ENCODE data around the gene PDE4DIP. TPM values are rescaled to one million over a fixed set of nuclear protein-coding genes. Genes with fewer than 3 reads are reported as not detected.
"Not testable (repeated sequence)": the region's sequence is repeated elsewhere in the genome, so short reads cannot be mapped to it uniquely, and the experiment has no call there.

The PDE4DIP gene
- polyA plus RNA-seq, 3 donors from 2014 or later, result 3.2 to 13.4 (median 4.6) TPM

DNA sequence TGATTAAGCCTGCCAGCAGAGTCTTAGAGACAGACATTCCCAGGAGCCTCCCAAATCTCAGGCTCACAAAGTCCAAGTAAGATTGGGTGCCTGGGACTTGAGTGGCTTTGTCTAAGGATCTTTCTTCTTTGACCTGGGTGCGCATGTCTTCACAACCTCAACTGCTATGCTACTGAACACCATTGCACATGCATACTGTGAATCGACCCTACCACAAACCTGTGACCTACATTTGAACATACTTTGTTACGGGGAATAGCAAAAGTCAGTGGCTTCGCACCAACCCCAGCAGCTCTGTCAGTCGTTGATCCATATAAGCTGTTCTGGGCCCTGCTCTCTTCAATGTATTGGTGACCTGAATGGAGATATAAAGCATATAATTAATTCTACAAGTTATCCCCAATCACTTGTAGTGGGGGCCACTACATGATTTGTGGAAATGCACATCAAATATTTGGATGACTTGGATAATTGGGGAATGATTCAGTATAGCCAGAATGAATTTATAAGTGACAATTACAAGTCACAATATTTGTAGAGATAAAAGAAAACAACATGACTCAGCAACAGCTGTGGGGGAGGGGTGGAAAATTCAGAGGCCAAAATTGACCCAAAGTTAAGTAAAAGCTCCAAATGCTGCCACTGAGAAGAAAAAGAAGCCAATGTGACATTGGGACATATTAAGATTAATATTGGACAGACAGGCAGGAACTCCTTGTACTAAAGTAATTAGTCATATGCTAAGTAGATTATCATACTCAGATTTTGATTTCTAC is 152.4 kb downstream of the PDE4DIP start:
- not testable (repeated sequence) for H3K4me1 Mint-ChIP-seq; H3K27ac Mint-ChIP-seq; H3K9me3 Mint-ChIP-seq; H3K4me3 Mint-ChIP-seq; H3K27me3 Mint-ChIP-seq (ENCODE audit: low read depth in 3 of 3); DNase-seq; H3K36me3 Mint-ChIP-seq

DNA sequence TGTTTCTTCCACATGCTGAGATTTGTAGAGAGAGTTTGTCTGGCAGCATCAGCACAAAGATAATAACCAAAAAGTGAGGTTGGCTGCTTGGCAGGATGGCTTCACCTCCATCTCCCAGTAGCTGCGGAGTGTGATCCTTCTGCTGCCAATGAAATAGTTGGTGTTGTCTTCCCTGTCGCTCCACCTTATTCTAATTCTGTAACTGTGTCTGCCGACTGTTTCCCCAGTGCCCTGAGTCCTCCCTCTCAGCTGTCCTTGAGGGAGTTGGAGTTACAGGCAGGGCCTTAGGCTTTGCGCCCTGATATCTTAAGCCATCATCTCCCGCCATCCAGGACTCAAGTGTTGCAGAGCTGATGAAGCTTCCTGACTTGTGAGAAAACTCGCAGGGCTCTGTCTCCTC is 153.2 kb downstream of the PDE4DIP start:
- DNase-seq; H3K36me3 Mint-ChIP-seq; H3K4me1 Mint-ChIP-seq; H3K9me3 Mint-ChIP-seq; H3K27ac Mint-ChIP-seq; H3K4me3 Mint-ChIP-seq; H3K27me3 Mint-ChIP-seq (ENCODE audit: low read depth in 3 of 3): not testable (repeated sequence)

DNA sequence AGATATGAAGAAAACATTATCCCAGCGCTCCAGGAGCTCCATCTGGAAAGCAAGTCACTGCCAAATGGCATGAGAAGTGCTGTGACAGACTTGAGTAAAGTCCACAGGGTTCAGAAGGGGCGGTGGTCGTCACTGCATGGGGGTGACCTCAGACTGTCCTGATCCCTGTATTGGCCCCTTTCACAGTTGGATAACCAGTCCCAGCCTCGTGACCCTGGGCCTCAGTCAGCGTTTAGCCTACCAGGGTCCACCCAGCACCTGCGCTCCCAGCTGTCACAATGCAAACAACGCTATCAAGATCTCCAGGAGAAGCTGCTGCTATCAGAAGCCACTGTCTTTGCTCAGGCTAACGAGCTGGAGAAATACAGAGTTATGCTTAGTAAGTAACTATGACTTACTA is 158.4 kb downstream of the PDE4DIP start:
- not testable (repeated sequence) for H3K27me3 Mint-ChIP-seq (ENCODE audit: low read depth in 3 of 3); DNase-seq; H3K27ac Mint-ChIP-seq; H3K4me3 Mint-ChIP-seq; H3K4me1 Mint-ChIP-seq; H3K9me3 Mint-ChIP-seq; H3K36me3 Mint-ChIP-seq

DNA sequence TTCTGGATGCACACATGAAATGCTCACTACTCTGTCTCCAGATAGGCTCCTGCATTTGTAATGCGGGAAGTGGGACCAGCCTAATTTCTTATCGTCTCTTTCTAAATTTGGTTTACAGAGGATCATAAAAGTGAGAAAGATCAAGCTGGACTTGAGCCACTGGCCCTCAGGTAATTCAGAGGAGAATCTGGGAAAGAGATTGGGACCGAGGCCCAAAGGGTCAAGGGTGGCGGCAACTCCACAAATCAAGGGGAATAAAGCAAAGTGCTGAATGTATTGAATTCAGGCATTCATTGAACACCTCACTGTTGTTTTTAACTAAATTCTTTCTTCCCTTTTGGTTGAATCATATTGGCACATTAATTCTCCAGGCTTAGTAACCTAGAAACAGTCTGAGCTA is 164.1 kb downstream of the PDE4DIP start:
- not testable (repeated sequence) for H3K36me3 Mint-ChIP-seq; H3K27ac Mint-ChIP-seq; H3K27me3 Mint-ChIP-seq (ENCODE audit: low read depth in 3 of 3); H3K4me1 Mint-ChIP-seq; DNase-seq; H3K4me3 Mint-ChIP-seq; H3K9me3 Mint-ChIP-seq

DNA sequence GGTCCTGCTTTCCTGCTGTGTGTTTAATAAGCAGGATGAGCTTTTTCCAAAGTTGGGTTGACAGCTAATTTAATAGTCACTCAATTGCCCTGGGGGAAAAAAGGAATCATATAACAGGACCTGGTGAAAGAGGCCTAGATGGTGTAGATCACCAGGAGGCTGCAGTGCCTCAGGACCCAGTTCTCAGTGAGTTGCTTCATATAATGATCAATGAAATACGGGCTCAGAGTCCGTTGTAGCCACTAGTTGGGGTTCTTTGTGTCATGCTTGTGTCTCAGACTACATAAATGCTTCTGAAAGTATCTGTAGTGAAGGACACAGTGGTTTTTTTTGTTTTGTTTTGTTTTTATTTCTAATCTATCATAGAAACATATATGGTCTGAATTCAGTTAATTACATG is 164.5 kb downstream of the PDE4DIP start:
- H3K4me3 Mint-ChIP-seq; H3K36me3 Mint-ChIP-seq; H3K27ac Mint-ChIP-seq; H3K4me1 Mint-ChIP-seq; H3K27me3 Mint-ChIP-seq (ENCODE audit: low read depth in 3 of 3); H3K9me3 Mint-ChIP-seq; DNase-seq: not testable (repeated sequence)

DNA sequence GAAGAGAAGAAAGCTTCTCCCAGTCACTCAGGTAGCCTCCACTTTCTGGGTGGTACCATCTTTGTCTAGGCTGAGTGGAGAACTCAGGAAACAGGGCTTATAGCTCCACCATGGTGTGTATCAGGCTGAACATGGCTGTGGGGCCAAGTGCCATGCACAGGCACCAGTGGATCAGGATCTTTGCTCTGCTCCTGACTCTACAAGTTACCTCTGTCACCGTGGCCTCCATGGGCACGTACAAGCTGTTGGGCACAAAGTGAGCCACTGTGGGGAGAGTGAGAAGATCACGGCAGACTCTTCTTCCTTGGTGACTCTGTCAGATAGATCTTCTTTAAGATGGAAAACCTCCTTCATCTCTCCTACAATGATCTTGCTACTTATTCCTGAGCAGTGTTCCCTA is 165.5 kb downstream of the PDE4DIP start:
- H3K36me3 Mint-ChIP-seq; H3K27ac Mint-ChIP-seq; H3K4me3 Mint-ChIP-seq; H3K27me3 Mint-ChIP-seq (ENCODE audit: low read depth in 3 of 3); H3K4me1 Mint-ChIP-seq; DNase-seq; H3K9me3 Mint-ChIP-seq: not testable (repeated sequence)

DNA sequence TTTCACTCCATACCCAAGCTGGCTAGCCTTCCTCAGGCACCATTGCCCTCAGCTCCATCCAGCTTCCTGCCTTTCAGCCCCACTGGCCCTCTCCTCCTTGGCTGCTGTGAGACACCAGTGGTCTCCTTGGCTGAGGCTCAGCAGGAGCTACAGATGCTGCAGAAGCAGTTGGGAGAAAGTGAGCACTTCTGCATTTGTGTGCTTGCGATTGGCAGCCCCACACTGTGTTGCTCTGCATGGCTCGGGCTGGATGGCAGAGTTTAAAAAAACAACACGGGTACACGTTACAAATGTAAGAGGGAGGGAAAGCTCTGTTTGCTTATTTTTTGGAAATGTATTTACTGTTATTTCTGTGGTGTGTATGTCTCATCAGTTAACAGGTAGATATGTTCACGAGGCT is 168.4 kb downstream of the PDE4DIP start:
- H3K9me3 Mint-ChIP-seq; H3K27me3 Mint-ChIP-seq (ENCODE audit: low read depth in 3 of 3): not testable (repeated sequence)

DNA sequence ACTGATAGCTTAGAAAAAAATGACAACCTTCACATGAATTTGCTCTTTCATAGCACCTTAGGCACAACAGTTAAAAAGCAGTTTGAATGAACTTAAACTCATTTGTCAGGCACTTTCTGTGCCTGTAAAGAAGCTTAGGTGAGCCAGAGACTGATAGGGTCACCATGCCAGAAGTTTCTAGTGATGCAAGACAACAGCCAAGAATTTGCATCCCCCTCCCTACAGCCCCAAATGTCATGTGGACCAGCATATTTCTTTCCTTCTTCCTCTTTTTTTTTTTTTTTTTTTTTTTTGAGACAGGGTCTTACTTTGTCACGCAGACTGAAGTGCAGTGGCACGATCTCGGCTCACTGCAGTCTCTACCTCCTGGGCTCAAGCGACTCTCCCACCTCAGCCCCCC is 169.3 kb downstream of the PDE4DIP start:
- not testable (repeated sequence) for H3K4me1 Mint-ChIP-seq; H3K27me3 Mint-ChIP-seq (ENCODE audit: low read depth in 3 of 3); H3K36me3 Mint-ChIP-seq; H3K4me3 Mint-ChIP-seq; H3K27ac Mint-ChIP-seq; H3K9me3 Mint-ChIP-seq; DNase-seq

More for the DNA sequence above, 168.4 kb downstream of the PDE4DIP start:
- H3K27ac Mint-ChIP-seq, H3K4me3 Mint-ChIP-seq, H3K4me1 Mint-ChIP-seq, H3K36me3 Mint-ChIP-seq, DNase-seq: not testable (repeated sequence)

DNA sequence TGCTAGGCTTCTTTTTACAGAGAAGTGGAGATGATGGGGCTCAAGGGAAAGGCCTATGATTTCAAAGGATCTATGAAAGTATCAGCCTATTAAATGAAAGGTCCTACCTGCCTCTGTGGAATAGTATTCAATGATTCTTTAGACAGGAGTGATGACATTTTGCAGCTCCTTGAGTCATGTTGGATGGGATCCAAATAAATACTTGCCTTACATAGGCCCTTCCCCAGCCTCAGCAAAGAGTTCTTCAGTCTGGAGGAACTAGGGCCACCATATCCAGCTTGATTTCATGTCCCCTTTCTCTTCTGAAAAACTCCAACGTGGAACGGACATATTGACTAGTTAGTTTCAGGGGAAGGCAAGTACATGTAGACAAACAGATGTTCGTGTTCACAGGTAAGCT is 171.3 kb downstream of the PDE4DIP start:
- not testable (repeated sequence) for H3K27me3 Mint-ChIP-seq (ENCODE audit: low read depth in 3 of 3); H3K4me3 Mint-ChIP-seq; H3K27ac Mint-ChIP-seq

DNA sequence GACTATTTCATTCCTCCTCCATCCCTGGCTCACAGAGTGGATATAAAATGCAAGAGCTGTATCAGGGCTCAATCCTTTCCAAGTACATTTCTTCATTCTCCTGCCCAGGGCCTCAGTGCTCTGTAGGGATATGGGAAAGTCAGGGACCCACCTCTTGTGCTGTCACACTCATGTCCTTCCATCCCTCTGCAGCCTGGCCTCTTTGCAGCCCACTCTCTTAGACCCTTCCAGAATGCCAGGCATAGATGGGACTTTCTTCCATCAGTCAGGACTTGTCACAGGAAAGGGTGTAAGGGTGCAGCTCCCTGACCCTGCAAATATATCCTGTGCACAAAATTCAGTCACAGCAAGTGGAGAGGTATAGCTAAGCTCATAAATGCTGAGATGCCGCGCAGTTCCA is 172.4 kb downstream of the PDE4DIP start:
- not testable (repeated sequence) for DNase-seq; H3K4me1 Mint-ChIP-seq; H3K36me3 Mint-ChIP-seq; H3K27me3 Mint-ChIP-seq (ENCODE audit: low read depth in 3 of 3); H3K9me3 Mint-ChIP-seq; H3K27ac Mint-ChIP-seq; H3K4me3 Mint-ChIP-seq

More for the DNA sequence above, 171.3 kb downstream of the PDE4DIP start:
- not testable (repeated sequence) for H3K9me3 Mint-ChIP-seq, DNase-seq, H3K36me3 Mint-ChIP-seq, H3K4me1 Mint-ChIP-seq

DNA sequence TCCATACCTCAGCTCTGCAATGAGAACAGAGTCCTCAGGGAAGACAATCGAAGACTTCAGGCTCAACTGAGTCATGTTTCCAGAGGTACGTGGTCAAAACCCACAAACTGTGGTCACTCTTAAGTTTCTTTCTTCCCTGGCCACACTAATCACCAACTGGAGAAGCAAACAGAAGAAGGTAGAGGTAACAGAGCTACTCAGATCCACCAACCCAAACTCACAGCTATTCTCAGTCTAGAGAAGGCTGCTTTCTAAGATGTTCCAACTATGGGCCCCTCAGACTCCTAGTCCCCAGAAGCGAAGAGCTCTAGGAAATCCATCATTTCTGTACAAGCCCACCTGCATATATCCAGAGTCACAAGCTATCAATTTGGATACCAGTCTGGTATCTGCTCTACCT is 174.3 kb downstream of the PDE4DIP start:
- not testable (repeated sequence) for H3K9me3 Mint-ChIP-seq; H3K4me3 Mint-ChIP-seq; H3K27ac Mint-ChIP-seq; DNase-seq; H3K4me1 Mint-ChIP-seq; H3K36me3 Mint-ChIP-seq; H3K27me3 Mint-ChIP-seq (ENCODE audit: low read depth in 3 of 3)

DNA sequence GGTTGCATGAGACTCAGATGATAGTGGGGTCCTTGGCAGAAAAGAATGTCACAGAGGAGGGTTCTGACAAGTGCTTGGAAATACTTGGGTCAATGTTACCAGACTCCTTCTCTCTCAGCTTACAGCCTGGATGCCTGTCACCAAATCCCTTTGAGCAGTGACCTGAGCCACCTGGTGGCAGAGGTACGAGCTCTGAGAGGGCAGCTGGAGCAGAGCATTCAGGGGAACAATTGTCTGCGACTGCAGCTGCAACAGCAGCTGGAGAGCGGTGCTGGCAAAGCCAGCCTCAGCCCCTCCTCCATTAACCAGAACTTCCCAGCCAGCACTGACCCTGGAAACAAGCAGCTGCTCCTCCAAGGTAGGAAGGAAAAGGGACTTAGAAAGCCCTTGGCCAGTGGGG is 180.1 kb downstream of the PDE4DIP start:
- not testable (repeated sequence) for H3K36me3 Mint-ChIP-seq; H3K9me3 Mint-ChIP-seq; DNase-seq; H3K27me3 Mint-ChIP-seq (ENCODE audit: low read depth in 3 of 3); H3K27ac Mint-ChIP-seq; H3K4me1 Mint-ChIP-seq; H3K4me3 Mint-ChIP-seq

DNA sequence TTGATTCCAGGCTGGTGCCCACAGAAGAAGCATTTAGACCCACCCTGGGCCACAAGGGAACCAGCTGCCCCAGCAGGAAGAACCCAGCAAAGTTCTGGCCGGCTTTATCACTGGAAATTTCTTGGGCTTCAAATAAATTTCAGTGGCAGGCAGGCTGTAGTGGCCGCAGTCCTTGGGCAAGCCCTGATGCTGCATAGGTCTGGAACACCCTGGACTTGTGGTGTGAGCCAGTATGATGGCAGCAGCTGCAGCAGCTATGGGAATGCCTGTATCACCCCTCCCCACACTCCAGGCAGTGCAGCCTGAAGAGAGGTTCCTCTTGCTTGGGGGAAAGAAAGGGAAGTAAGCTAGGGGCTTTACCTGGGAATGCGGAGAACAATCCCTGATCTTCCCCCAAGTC is 189.7 kb downstream of the PDE4DIP start:
- H3K27ac Mint-ChIP-seq; H3K27me3 Mint-ChIP-seq (ENCODE audit: low read depth in 3 of 3); H3K36me3 Mint-ChIP-seq; H3K4me3 Mint-ChIP-seq; H3K9me3 Mint-ChIP-seq; DNase-seq; H3K4me1 Mint-ChIP-seq: not testable (repeated sequence)

DNA sequence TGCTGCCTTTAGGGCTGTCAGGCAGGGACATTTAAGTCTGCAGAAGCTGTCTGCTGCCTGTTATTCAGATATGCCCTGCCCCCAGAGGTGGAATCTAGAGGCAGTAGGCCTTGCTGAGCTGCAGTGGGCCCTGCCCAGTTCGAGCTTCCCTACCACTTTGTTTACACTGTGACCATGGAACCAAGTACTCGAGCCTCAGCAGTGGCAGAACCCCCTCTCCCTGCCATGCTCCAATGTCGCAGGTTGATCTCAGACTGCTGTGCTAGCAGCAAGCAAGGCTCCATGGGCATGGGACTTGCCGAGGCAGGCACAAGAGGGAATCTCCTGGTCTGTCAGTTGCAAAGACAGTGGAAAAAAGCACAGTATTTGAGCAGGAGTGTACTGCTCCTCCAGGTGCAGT is 198.8 kb downstream of the PDE4DIP start:
- H3K27me3 Mint-ChIP-seq (ENCODE audit: low read depth in 3 of 3); DNase-seq; H3K4me1 Mint-ChIP-seq; H3K27ac Mint-ChIP-seq; H3K9me3 Mint-ChIP-seq; H3K4me3 Mint-ChIP-seq; H3K36me3 Mint-ChIP-seq: not testable (repeated sequence)

DNA sequence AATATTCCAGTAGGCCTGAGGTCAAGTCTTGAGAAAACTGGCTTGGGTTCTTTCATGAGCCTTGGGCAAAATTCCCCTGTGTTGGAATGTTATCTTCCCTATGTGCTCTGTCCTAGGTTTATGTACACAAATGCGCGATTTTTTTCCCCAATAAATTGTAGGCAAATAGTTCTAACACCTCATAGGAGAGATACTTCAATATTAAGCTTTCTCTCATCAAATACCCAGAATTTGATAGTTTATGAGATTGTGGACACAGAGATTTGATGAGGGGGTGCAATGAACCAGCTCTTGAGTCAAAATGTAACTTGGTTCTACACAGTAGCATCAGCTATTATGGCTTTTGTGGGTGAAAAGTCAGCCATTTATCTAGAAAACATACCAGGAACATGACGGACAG is 220.4 kb downstream of the PDE4DIP start:
- not testable (repeated sequence) for DNase-seq; H3K4me1 Mint-ChIP-seq; H3K4me3 Mint-ChIP-seq; H3K36me3 Mint-ChIP-seq; H3K9me3 Mint-ChIP-seq; H3K27me3 Mint-ChIP-seq (ENCODE audit: low read depth in 3 of 3); H3K27ac Mint-ChIP-seq

Measured in immature natural killer cell (primary cell).